HG02798 (cell line): Measurements from ENCODE around the gene NCOA3.
"Not testable (repeated sequence)": the region's sequence is repeated elsewhere in the genome, so short reads cannot be mapped to it uniquely, and the experiment has no call there.

Experiments
- ATAC-seq: cut with Tn5 transposase; IDR thresholded peaks from one replicate; pipeline ENCODE4 v1.9.1; 2021; ENCODE audit warnings: mild to moderate bottlenecking; ENCODE audit not compliant: unreplicated experiment, poor library complexity

Gene NCOA3

GRCh38 chr20:47532002-47532401 is 30.3 kb downstream of the NCOA3 start:
- ATAC-seq: no peak

DNA sequence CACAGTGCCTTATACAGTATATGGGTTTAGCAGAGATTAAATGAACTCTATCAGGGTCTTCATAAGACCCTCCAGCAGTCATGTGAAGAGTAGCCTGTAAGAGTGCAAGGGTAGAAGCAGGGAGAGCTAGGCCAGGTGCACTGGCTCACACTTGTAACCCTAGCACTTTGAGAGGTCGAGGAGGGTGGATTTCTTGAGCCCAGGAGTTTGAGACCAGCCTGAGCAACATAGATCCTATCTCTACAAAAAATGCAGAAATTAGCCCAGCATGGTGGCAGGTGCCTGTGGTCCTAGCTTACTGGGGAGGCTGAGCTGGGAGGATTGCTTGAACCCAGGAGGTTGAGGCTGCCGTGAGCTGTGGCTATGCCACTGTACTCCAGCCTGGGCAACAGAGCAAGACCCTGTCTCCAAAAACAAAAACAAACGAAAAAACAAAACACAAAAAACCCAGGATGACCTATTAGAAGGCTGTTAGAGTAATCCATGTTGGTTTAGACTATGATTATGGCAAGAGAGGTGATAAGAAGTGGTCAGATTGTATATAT is 31.9 kb downstream of the NCOA3 start:
- ATAC-seq: no peak

GRCh38 chr20:47534405-47534804 is 32.7 kb downstream of the NCOA3 start:
- ATAC-seq: no peak

DNA sequence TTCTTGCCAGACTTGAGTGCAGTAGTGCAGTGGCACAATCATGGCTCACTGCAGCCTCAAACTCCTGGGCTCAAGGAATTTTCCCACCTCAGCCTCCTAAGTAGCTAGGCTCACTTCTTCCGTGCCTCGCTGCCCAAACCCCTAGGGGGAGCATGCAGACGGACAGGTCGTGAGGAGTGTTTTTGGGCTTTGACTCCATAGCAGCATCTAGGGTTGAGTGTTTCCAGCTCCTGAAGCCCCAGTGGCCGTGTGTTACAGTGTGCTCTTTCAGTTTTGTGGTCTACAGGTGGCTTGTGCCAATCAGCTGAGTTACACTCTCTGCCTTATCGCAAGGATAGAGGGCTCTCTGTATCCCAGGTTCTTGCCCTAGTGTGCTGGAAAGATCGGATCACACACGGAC is 33.4 kb downstream of the NCOA3 start:
- no peak for ATAC-seq

GRCh38 chr20:47535994-47536393 is 34.3 kb downstream of the NCOA3 start:
- ATAC-seq: no peak

GRCh38 chr20:47540443-47541354 is 39.0 kb downstream of the NCOA3 start:
- no peak for ATAC-seq

GRCh38 chr20:47541355-47541922 is 39.8 kb downstream of the NCOA3 start:
- no peak for ATAC-seq

GRCh38 chr20:47543006-47543431 is 41.3 kb downstream of the NCOA3 start:
- ATAC-seq: no peak

DNA sequence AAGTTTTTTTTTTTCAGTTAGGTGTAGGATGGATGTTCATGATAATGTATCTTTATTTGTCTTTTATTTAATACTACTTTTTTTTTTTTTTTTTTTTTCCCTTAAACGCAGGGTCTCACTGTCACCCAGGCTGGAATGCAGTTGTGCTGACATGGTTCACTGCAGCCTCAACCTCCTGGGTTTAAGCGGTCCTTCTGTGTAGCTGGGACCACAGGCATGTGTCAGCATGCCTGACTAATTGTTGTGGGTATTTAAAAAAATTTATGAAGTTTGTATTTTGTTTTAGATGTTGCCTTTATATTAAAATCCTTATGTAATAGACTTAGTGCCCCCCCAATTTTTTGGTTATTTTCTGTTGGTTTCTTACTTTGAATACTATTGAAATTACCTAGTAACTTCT is 42.6 kb downstream of the NCOA3 start:
- no peak for ATAC-seq

DNA sequence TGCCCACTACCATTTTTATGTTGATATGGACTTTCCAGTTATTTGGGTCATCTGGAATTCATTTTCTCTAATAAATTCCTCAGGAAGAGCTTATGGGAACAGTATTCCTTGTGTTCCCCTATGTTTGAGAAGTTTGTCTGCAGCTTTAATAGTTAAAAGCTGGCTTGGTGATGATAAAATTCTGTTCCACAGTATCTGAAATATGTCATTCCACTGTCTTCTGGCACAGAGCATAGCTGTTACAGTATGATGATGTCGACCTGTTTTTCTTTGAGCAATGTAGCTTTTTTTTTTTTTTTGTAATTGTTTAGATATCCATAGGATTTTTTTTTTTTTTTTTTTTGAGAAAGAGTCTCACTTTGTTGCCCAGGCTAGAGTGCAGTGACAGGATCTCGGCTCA is 43.2 kb downstream of the NCOA3 start:
- ATAC-seq: no peak

- no peak for ATAC-seq
Measured at GRCh38 chr20:47545499-47545898, 43.8 kb downstream of the NCOA3 start.

GRCh38 chr20:47546184-47547033 is 44.7 kb downstream of the NCOA3 start:
- ATAC-seq: no peak

DNA sequence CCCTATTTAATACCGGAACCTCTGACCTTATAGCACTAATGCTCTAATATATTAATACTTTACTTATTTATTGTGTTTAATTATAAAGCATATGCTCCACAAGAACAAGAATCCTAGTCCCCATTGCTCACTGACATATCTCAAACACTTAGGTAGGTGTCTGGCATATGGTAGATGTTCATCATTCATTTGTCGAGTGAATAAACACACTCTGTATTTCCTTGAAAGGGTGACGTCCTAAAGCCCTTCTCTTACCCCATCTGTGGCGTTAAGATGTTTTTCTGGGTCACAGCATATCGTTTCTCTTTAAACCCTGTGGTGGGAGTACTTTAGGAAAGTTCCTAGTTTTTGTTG is 45.3 kb downstream of the NCOA3 start:
- ATAC-seq: no peak

- no peak for ATAC-seq
Measured at GRCh38 chr20:47549671-47550070, 48.0 kb downstream of the NCOA3 start.

GRCh38 chr20:47551222-47551621 is 49.5 kb downstream of the NCOA3 start:
- ATAC-seq: no peak

GRCh38 chr20:47551841-47552240 is 50.2 kb downstream of the NCOA3 start:
- ATAC-seq: no peak

DNA sequence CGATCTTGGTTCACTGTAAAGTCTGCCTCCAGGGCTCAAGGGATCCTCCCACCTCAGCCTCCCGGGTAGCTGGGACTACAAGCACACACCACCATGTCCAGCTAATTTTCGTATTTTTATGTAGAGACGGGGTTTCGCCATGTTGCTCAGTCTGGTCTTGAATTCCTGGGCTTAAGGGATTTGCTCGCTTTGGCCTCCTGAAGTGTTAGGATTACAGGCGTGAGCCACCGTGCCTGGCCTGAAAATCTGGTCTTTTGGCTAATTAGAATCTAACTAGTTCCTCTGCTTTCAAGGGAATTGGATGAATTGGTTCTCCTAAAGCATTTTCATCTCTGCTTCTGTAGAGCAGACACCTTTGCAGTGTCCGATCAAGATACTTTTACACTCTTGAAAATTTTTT is 51.3 kb downstream of the NCOA3 start:
- ATAC-seq: no peak

DNA sequence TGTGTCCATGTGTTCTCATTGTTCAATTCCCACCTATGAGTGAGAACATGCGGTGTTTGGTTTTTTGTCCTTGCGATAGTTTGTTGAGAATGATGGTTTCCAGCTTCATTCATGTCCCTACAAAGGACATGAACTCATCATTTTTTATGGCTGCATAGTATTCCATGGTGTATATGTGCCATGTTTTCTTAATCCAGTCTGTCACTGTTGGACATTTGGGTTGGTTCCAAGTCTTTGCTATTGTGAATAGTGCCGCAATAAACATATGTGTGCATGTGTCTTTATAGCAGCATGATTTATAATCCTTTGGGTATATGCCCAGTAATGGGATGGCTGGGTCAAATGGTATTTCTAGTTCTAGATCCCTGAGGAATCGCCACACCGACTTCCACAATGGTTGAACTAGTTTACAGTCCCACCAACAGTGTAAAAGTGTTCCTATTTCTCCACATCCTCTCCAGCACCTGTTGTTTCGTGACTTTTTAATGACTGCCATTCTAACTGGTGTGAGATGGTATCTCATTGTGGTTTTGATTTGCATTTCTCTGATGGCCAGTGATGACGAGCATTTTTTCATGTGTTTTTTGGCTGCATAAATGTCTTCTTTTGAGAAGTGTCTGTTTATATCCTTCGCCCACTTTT is 52.0 kb downstream of the NCOA3 start:
- not testable (repeated sequence) for ATAC-seq

DNA sequence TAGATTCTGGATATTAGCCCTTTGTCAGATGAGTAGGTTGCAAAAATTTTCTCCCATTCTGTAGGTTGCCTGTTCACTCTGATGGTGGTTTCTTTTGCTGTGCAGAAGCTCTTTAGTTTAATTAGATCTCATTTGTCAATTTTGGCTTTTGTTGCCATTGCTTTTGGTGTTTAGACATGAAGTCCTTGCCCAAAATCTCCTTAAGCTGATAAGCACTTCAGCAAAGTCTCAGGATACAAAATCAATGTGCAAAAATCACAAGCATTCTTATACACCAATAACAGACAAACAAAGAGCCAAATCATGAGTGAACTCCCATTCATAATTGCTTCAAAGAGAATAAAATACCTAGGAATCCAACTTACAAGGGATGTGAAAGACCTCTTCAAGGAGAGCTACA is 52.6 kb downstream of the NCOA3 start:
- not testable (repeated sequence) for ATAC-seq

DNA sequence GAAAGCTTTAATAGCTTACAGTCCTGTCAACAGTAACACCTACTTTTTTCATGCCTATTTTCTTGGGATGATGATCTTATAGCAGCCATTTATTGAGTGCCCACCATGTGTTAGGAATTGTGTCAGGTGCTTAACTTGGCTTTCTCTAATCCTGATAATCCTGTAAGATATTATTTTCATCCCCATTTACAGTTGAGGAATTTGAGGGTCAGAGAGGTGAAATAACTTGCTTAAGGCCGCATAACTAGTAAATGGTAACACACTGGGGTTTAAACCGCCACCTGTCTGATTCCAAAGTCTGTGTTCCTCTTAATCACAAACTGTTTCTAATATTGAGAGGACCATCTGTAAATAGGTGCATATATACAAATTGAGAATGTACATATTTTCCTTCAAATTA is 55.5 kb downstream of the NCOA3 start:
- no peak for ATAC-seq
